ENCODE results near the gene MCHR2.

- TF ChIP-seq ZNF263 (CRISPR knock-in tag; IDR thresholded peaks at IDR 0.05) (no peak), CTCF (CRISPR knock-in tag; IDR thresholded peaks at IDR 0.05) (no peak), ZBTB37 (CRISPR knock-in tag; IDR thresholded peaks at IDR 0.05) (no peak)
These were observed 107.0 kb downstream of the MCHR2 start for GRCh38 chr6:99887066-99887465.
